Neural cell (in vitro differentiated cells): Measurements from ENCODE around the gene C10orf53. TPM values are rescaled to one million over a fixed set of nuclear protein-coding genes. Genes with fewer than 3 reads are reported as not detected.

Experiments used
- H2AFZ ChIP-seq: fragments of 200-600, 300-800 bp; sonication (generic), shearing (Covaris generic); 2 replicates; pipeline ENCODE4 v1.6.0; 2014; ENCODE audit warnings: low read depth, mild to moderate bottlenecking, antibody characterized with exemption, low read length, moderate library complexity
- H3F3A ChIP-seq: fragments of 200-600 bp; shearing (Covaris generic); 2 replicates; pipeline ENCODE4 v1.6.1; 2016; ENCODE audit warnings: mild to moderate bottlenecking, moderate library complexity, mixed read lengths, antibody characterized with exemption, low read length; ENCODE audit not compliant: insufficient read depth, poor library complexity, severe bottlenecking
- H3K27ac ChIP-seq: fragments of 200-600, 300-800 bp; sonication (generic), shearing (Covaris generic); 2 replicates; pipeline ENCODE4 v1.5.1; 2014; ENCODE audit warnings: mild to moderate bottlenecking, low read length, moderate library complexity
- H3K27me3 ChIP-seq: fragments of 300-800, 200-600 bp; sonication (generic), shearing (Covaris generic); 2 replicates; pipeline ENCODE4 v1.6.0; 2014; ENCODE audit warnings: mild to moderate bottlenecking, low read depth, low read length, moderate library complexity; ENCODE audit not compliant: insufficient read depth
- H3K36me3 ChIP-seq: fragments of 300-800, 200-600 bp; sonication (generic), shearing (Covaris generic); 2 replicates; pipeline ENCODE4 v1.5.1; 2014; ENCODE audit warnings: mild to moderate bottlenecking, antibody characterized with exemption, low read length, moderate library complexity; ENCODE audit not compliant: insufficient read depth
- H3K4me2 ChIP-seq: fragments of 300-800, 200-600 bp; sonication (generic), shearing (Covaris generic); 2 replicates; pipeline ENCODE4 v1.6.0; 2014; ENCODE audit warnings: mild to moderate bottlenecking, low read length
- H3K4me3 ChIP-seq: fragments of 300-800, 200-600 bp; sonication (generic), shearing (Covaris generic); 2 replicates; pipeline ENCODE4 v1.5.1; 2014; ENCODE audit warnings: mild to moderate bottlenecking, low read length, moderate library complexity
- H3K79me2 ChIP-seq: fragments of 200-600 bp; shearing (Covaris generic); replicated peaks from 2 replicates; pipeline ENCODE4 v1.6.0; 2014; ENCODE audit warnings: mild to moderate bottlenecking, low read length, moderate library complexity; ENCODE audit not compliant: insufficient read depth
- H3K9ac ChIP-seq: fragments of 300-800, 200-600 bp; sonication (generic), shearing (Covaris generic); 2 replicates; pipeline ENCODE4 v1.6.1; 2016; ENCODE audit warnings: mild to moderate bottlenecking, low read length, mixed read lengths
- H3K9me2 ChIP-seq: fragments of 200-600 bp; shearing (Covaris generic); 2 replicates; pipeline ENCODE4 v1.6.1; 2016; ENCODE audit warnings: mild to moderate bottlenecking, low read length, mixed read lengths; ENCODE audit not compliant: insufficient read depth
- H3K9me3 ChIP-seq: fragments of 200-600, 300-800 bp; sonication (generic), shearing (Covaris generic); 2 replicates; pipeline ENCODE4 v1.6.1; 2016; ENCODE audit warnings: mild to moderate bottlenecking, mixed run types, low read length, moderate library complexity, mixed read lengths
- H4K20me1 ChIP-seq: fragments of 200-600 bp; shearing (Covaris generic); 2 replicates; pipeline ENCODE4 v1.6.1; 2016; ENCODE audit warnings: mild to moderate bottlenecking, mixed run types; ENCODE audit not compliant: insufficient read depth
- CTCF ChIP-seq: fragments of 450-650 bp; IDR thresholded peaks from 2 replicates; pipeline ENCODE4 v1.5.1; 2014; ENCODE audit warnings: antibody characterized with exemption, mild to moderate bottlenecking, moderate library complexity; ENCODE audit not compliant: poor library complexity, severe bottlenecking
- EP300 ChIP-seq: fragments of 450-650 bp; conservative IDR thresholded peaks from 2 replicates; pipeline ENCODE4 v1.6.1; 2014; ENCODE audit warnings: antibody characterized with exemption, mild to moderate bottlenecking, moderate library complexity; ENCODE audit not compliant: poor library complexity, severe bottlenecking
- EZH2 ChIP-seq: fragments of 200-600, 300-800 bp; shearing (Covaris generic), sonication (generic); IDR thresholded peaks from 2 replicates; pipeline ENCODE4 v1.6.1; 2014; ENCODE audit warnings: antibody characterized with exemption, low read length, borderline replicate concordance, mild to moderate bottlenecking; ENCODE audit not compliant: insufficient read depth, poor library complexity, severe bottlenecking
- MXI1 ChIP-seq: fragments of 450-650 bp; conservative IDR thresholded peaks from 2 replicates; pipeline ENCODE4 v1.6.1; 2014; ENCODE audit warnings: antibody characterized with exemption, mild to moderate bottlenecking; ENCODE audit not compliant: poor library complexity, severe bottlenecking
- POLR2AphosphoS5 ChIP-seq: IDR thresholded peaks from 2 replicates; pipeline ENCODE4 v1.6.1; 2012
- RAD21 ChIP-seq: fragments of 450-650 bp; conservative IDR thresholded peaks from 2 replicates; pipeline ENCODE4 v1.6.1; 2014; ENCODE audit warnings: antibody characterized with exemption, mild to moderate bottlenecking, moderate library complexity
- SMC3 ChIP-seq: fragments of 450-650 bp; conservative IDR thresholded peaks from 2 replicates; pipeline ENCODE4 v1.6.1; 2014; ENCODE audit warnings: antibody characterized with exemption, mild to moderate bottlenecking, moderate library complexity; ENCODE audit not compliant: poor library complexity
- TAF1 ChIP-seq: IDR thresholded peaks from 2 replicates; pipeline ENCODE4 v1.6.1; 2012; ENCODE audit warnings: low read depth
- polyA plus RNA-seq: library from polyadenylated mRNA; depleted of rRNA; stranded (reverse); fragments of >200 nt; gene quantifications from 2 replicates; pipeline ENCODE4 v1.2.3, GENCODE V29; 2014
- TF ChIP-seq, protein P1 (sequence below): IDR thresholded peaks from 2 replicates; pipeline ENCODE4 v1.6.1; 2012; ENCODE audit warnings: borderline replicate concordance

The C10orf53 gene
- polyA plus RNA-seq, 1 donor from 2014 or later = not detected

DNA sequence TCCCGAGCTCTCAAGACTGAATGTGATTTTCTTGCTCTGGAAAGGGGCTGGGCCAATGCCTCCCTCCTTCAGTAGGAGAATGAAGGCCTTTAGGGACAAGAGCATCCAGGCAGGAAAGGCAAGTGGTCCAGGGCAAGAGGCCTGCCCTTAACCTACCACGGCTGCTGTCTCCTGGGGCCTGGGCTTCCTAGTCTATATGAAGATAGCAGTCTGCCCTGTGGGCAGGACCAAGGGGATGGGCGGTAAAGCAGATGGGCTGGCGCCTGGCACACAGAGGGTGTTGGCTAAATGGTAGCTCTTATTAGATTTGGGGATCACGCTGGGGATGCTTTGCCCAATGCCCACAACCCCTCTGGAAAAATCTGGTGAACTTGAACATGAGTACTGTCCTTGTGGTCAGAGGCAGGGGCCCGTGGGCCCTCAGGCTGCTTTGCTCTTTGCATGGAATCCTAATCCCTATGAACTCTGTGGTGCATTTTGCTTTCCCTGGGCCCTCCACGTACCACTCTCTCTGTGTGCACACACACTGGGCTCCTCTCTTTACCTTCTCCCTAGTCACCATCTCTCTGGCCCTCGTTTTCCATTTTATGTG, 45.3 kb upstream of the C10orf53 start:
- H3K27me3 ChIP-seq = no peaks in the 10 kb centered on the region
- H4K20me1 ChIP-seq = no peaks in the 10 kb centered on the region
- H3K79me2 ChIP-seq = no peaks in the 10 kb centered on the region
- TF ChIP-seq, protein P1, sequence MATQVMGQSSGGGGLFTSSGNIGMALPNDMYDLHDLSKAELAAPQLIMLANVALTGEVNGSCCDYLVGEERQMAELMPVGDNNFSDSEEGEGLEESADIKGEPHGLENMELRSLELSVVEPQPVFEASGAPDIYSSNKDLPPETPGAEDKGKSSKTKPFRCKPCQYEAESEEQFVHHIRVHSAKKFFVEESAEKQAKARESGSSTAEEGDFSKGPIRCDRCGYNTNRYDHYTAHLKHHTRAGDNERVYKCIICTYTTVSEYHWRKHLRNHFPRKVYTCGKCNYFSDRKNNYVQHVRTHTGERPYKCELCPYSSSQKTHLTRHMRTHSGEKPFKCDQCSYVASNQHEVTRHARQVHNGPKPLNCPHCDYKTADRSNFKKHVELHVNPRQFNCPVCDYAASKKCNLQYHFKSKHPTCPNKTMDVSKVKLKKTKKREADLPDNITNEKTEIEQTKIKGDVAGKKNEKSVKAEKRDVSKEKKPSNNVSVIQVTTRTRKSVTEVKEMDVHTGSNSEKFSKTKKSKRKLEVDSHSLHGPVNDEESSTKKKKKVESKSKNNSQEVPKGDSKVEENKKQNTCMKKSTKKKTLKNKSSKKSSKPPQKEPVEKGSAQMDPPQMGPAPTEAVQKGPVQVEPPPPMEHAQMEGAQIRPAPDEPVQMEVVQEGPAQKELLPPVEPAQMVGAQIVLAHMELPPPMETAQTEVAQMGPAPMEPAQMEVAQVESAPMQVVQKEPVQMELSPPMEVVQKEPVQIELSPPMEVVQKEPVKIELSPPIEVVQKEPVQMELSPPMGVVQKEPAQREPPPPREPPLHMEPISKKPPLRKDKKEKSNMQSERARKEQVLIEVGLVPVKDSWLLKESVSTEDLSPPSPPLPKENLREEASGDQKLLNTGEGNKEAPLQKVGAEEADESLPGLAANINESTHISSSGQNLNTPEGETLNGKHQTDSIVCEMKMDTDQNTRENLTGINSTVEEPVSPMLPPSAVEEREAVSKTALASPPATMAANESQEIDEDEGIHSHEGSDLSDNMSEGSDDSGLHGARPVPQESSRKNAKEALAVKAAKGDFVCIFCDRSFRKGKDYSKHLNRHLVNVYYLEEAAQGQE = no peak
- TF ChIP-seq RAD21 = no peak
- no peak for TF ChIP-seq POLR2AphosphoS5
- no peak for TF ChIP-seq EZH2
- no peak for TF ChIP-seq MXI1
- TF ChIP-seq CTCF = no peak
- no peak for TF ChIP-seq TAF1
- TF ChIP-seq SMC3 = no peak
- no peak for TF ChIP-seq EP300
- no peak overlapping the region for H3K4me2 ChIP-seq
- no peaks in the 10 kb centered on the region for H3K9me2 ChIP-seq
- no peak overlapping the region for H3K4me3 ChIP-seq
- no peaks in the 10 kb centered on the region for H3K36me3 ChIP-seq
- no peak overlapping the region for H2AFZ ChIP-seq
- no peaks in the 10 kb centered on the region for H3F3A ChIP-seq
- H3K27ac ChIP-seq = no peak overlapping the region
- no peaks in the 10 kb centered on the region for H3K9me3 ChIP-seq
- no peak overlapping the region for H3K9ac ChIP-seq

- Histone ChIP-seq H2AFZ (no peak overlapping the region), H3K27me3 (no peaks in the 10 kb centered on the region), H3K36me3 (no peaks in the 10 kb centered on the region), H3K79me2 (no peaks in the 10 kb centered on the region), H4K20me1 (no peaks in the 10 kb centered on the region), H3K9me3 (no peaks in the 10 kb centered on the region), H3K9ac (no peak overlapping the region), H3K4me3 (no peak overlapping the region), H3K9me2 (no peaks in the 10 kb centered on the region), H3F3A (no peaks in the 10 kb centered on the region), H3K27ac (no peak overlapping the region), H3K4me2 (no peak overlapping the region)
- TF ChIP-seq, protein P1 = no peak
- TF ChIP-seq SMC3 (no peak), CTCF (no peak), EP300 (no peak)
Measured at GRCh38 chr10:49642311-49642710, 37.1 kb upstream of the C10orf53 start.
